H1 (cell line): ENCODE measurements around the gene CROCC2. TPM values are rescaled to one million over a fixed set of nuclear protein-coding genes. Genes with fewer than 3 reads are reported as not detected.

Experiments
- GTF2F1 ChIP-seq: IDR thresholded peaks from 2 replicates; pipeline ENCODE4 v1.6.1; 2012; ENCODE audit warnings: low read depth, low read length, improper control_type of control experiment, borderline replicate concordance
- polyA plus RNA-seq, 7 experiments: library from polyadenylated mRNA; depleted of rRNA in 3 of 7; stranded (reverse) in 5 of 7; unstranded in 2 of 7; fragments of >200 nt in 5 of 7; fragments of 200-250 nt in 2 of 7; gene quantifications; 1 replicate in 5 of 7; 2 replicates in 1 of 7; 4 replicates in 1 of 7; pipeline versions ENCODE4 v1.2.1 to v1.2.3, GENCODE V29; 2011 to 2013; ENCODE audit warnings: missing spikeins in 2 of 7, mixed read lengths in 2 of 7
- total RNA-seq: library from RNA; stranded (reverse); fragmentation: NEBNext Ultra II Directional; extraction: Animal tissue kit (Norgen Biotek cat#: 25700); gene quantifications from 2 replicates; pipeline ENCODE4 v1.2.1, GENCODE V29; 2021

Gene CROCC2
- total and polyA plus RNA-seq, 2 of the 8 experiments (the other 6 are each of a cell fraction or from before 2014, with no cell fraction given): not detected

- no peak for TF ChIP-seq GTF2F1
Observed at GRCh38 chr2:240929364-240930095, 23.4 kb downstream of the CROCC2 start (continued).
